ENCODE measurements around the gene SLC5A8. TPM values are rescaled to one million over a fixed set of nuclear protein-coding genes. Genes with fewer than 3 reads are reported as not detected.
"Not testable (repeated sequence)": the region's sequence is repeated elsewhere in the genome, so short reads cannot be mapped to it uniquely, and the experiment has no call there.

Gene SLC5A8
- total and polyA plus RNA-seq, 10 donors: 0.02 TPM; not detected in 8

GRCh38 chr12:101165319-101165718 is 44.7 kb downstream of the SLC5A8 start:
- Histone ChIP-seq H3K27me3 (replicated peaks in 1 of 7) (no peaks in the 10 kb centered on the region), H3K4me1 (no peaks in the 10 kb centered on the region), H3K36me3 (no peaks in the 10 kb centered on the region), H3K4me3 (no peak overlapping the region), H3K27ac (no peak overlapping the region), H3K9me3 (no peaks in the 10 kb centered on the region)
- WGBS, 5 donors: 72 to 78% (median 75%) methylated on average over 4 of the region's 4 CpGs
- no peak for TF ChIP-seq POLR2A (IDR thresholded peaks at IDR 0.05)
- no peak for TF ChIP-seq POLR2AphosphoS5 (IDR thresholded peaks at IDR 0.05)
- TF ChIP-seq CTCF (IDR thresholded peaks at IDR 0.05 in 8 of 11, conservative IDR thresholded peaks at IDR 0.05 in 3 of 11): no peak
- intact Hi-C loops (cut with DNase I; ENCODE audit: low total_unique reads): no loop called here
- DNase-seq: no peak

- WGBS, 5 donors: 90 to 94% (median 91%) methylated on average over 32 to 35 of the region's 35 CpGs
- intact Hi-C loops (cut with DNase I; ENCODE audit: low total_unique reads); H3K27ac ChIP-seq; H3K4me1 ChIP-seq; H3K36me3 ChIP-seq; H3K27me3 ChIP-seq (replicated peaks in 1 of 7); H3K9me3 ChIP-seq; H3K4me3 ChIP-seq; DNase-seq: not testable (repeated sequence)
Measured at GRCh38 chr12:101145777-101146431, 64.1 kb downstream of the SLC5A8 start.

GRCh38 chr12:101127521-101128219 is 82.4 kb downstream of the SLC5A8 start:
- WGBS, 5 donors: 89 to 94% (median 90%) methylated on average over 6 of the region's 6 CpGs
- H3K9me3 ChIP-seq: peaks cover 0 to 10% (median 0%) of the 10 kb centered on the region in 8 donors
- H3K36me3 ChIP-seq: no peaks in the 10 kb centered on the region
- no peak overlapping the region for H3K27ac ChIP-seq
- intact Hi-C loops (cut with DNase I; ENCODE audit: low total_unique reads): no loop called here
- TF ChIP-seq POLR2A (IDR thresholded peaks at IDR 0.05): no peak
- H3K27me3 ChIP-seq (replicated peaks in 1 of 7): no peaks in the 10 kb centered on the region
- no peak overlapping the region for H3K4me3 ChIP-seq
- H3K4me1 ChIP-seq: no peaks in the 10 kb centered on the region
- no peak for DNase-seq

- 72 to 88% (median 80%) methylated on average over 2 of the region's 2 CpGs for WGBS, 5 donors
- Histone ChIP-seq H3K36me3 (no peaks in the 10 kb centered on the region), H3K4me1 (no peaks in the 10 kb centered on the region), H3K27ac (no peak overlapping the region), H3K4me3 (no peak overlapping the region), H3K9me3 (peaks cover 0 to 19% (median 2%) of the 10 kb centered on the region in 8 donors), H3K27me3 (replicated peaks in 1 of 7) (no peaks in the 10 kb centered on the region)
- no peak for DNase-seq
- intact Hi-C loops (cut with DNase I; ENCODE audit: low total_unique reads): no loop called here
- TF ChIP-seq POLR2AphosphoS5 (IDR thresholded peaks at IDR 0.05): no peak
- TF ChIP-seq CTCF (IDR thresholded peaks at IDR 0.05 in 8 of 11, conservative IDR thresholded peaks at IDR 0.05 in 3 of 11): no peak
- TF ChIP-seq POLR2A (IDR thresholded peaks at IDR 0.05): no peak
Measured at GRCh38 chr12:101117842-101118241, 92.2 kb downstream of the SLC5A8 start.

GRCh38 chr12:101116911-101117310 is 93.1 kb downstream of the SLC5A8 start:
- intact Hi-C loops (cut with DNase I; ENCODE audit: low total_unique reads): no loop called here
- Histone ChIP-seq H3K4me1 (no peaks in the 10 kb centered on the region), H3K36me3 (no peaks in the 10 kb centered on the region), H3K9me3 (peaks cover 0 to 19% (median 2%) of the 10 kb centered on the region in 8 donors), H3K4me3 (no peak overlapping the region), H3K27ac (no peak overlapping the region), H3K27me3 (replicated peaks in 1 of 7) (no peaks in the 10 kb centered on the region)
- 79 to 92% (median 84%) methylated on average over 4 of the region's 4 CpGs for WGBS, 5 donors
- TF ChIP-seq POLR2A (IDR thresholded peaks at IDR 0.05) (no peak), POLR2AphosphoS5 (IDR thresholded peaks at IDR 0.05) (no peak), CTCF (IDR thresholded peaks at IDR 0.05 in 8 of 11, conservative IDR thresholded peaks at IDR 0.05 in 3 of 11) (no peak)
- no peak for DNase-seq
